ENCODE measurements around the gene ZNF24. TPM values are rescaled to one million over a fixed set of nuclear protein-coding genes. Genes with fewer than 3 reads are reported as not detected.

ZNF24 gene
- total RNA-seq, 1 donor from 2014 or later: 11.5 TPM

- Histone ChIP-seq H3K36me3 (no peaks in the 10 kb centered on the region), H3K27me3 (no peaks in the 10 kb centered on the region), H3K4me3 (no peak overlapping the region), H3K4me1 (no peaks in the 10 kb centered on the region), H3K27ac (no peak overlapping the region), H3K9me3 (peaks cover 0 to 5% of the 10 kb centered on the region in 2 donors)
- DNase-seq (ENCODE audit: low spot score in 2 of 2): no peak
- TF ChIP-seq CTCF (IDR thresholded peaks at IDR 0.05): no peak
- intact Hi-C loops (cut with DNase I): no loop called here
These were observed 8.6 kb upstream of the ZNF24 start for GRCh38 chr18:35352778-35353177.

- Histone ChIP-seq H3K36me3 (no peaks in the 10 kb centered on the region), H3K9me3 (peaks cover 0 to 5% of the 10 kb centered on the region in 2 donors), H3K27me3 (no peaks in the 10 kb centered on the region), H3K27ac (no peak overlapping the region), H3K4me1 (no peaks in the 10 kb centered on the region), H3K4me3 (no peak overlapping the region)
- no peak for DNase-seq (ENCODE audit: low spot score in 2 of 2)
- TF ChIP-seq CTCF (IDR thresholded peaks at IDR 0.05): no peak
- intact Hi-C loops (cut with DNase I): no loop called here
These were observed 8.1 kb upstream of the ZNF24 start for GRCh38 chr18:35352283-35352682.

GRCh38 chr18:35348001-35348400 lies 3.8 kb upstream of the ZNF24 start:
- no peaks in the 10 kb centered on the region for H3K27me3 ChIP-seq
- H3K27ac ChIP-seq: no peak overlapping the region
- no peak overlapping the region for H3K4me3 ChIP-seq
- TF ChIP-seq CTCF (IDR thresholded peaks at IDR 0.05): no peak
- no peaks in the 10 kb centered on the region for H3K36me3 ChIP-seq
- DNase-seq (ENCODE audit: low spot score in 2 of 2): no peak
- intact Hi-C loops (cut with DNase I): no loop called here
- H3K4me1 ChIP-seq: peaks cover 9 to 10% of the 10 kb centered on the region in 2 donors
- H3K9me3 ChIP-seq: peaks cover 0 to 5% of the 10 kb centered on the region in 2 donors

- TF ChIP-seq CTCF (IDR thresholded peaks at IDR 0.05): no peak
These were observed 1.7 kb upstream of the ZNF24 start for GRCh38 chr18:35345950-35346349.

GRCh38 chr18:35345460-35345921 lies 1.3 kb upstream of the ZNF24 start:
- TF ChIP-seq CTCF (IDR thresholded peaks at IDR 0.05): no peak
- peak overlapping the region in 1 of 2 donors; percentile 70 for H3K4me3 ChIP-seq
- peaks cover 10 to 17% of the 10 kb centered on the region in 2 donors for H3K4me1 ChIP-seq

More at GRCh38 chr18:35345950-35346349, 1.7 kb upstream of the ZNF24 start:
- H3K27me3 ChIP-seq: no peaks in the 10 kb centered on the region
- H3K4me3 ChIP-seq: no peak overlapping the region
- H3K27ac ChIP-seq: peak overlapping the region; percentile 93 to 100
- H3K4me1 ChIP-seq: peaks cover 10 to 17% of the 10 kb centered on the region in 2 donors
- intact Hi-C loops (cut with DNase I): loop anchor here (2.0 kb wide), 1 partner anchor 79 kb away; no protein-coding TSS in a partner anchor
- H3K9me3 ChIP-seq: no peaks in the 10 kb centered on the region
- no peak for DNase-seq (ENCODE audit: low spot score in 2 of 2)
- peaks cover 0 to 3% of the 10 kb centered on the region in 2 donors for H3K36me3 ChIP-seq

More at GRCh38 chr18:35345460-35345921, 1.3 kb upstream of the ZNF24 start:
- DNase-seq (ENCODE audit: low spot score in 2 of 2): no peak
- no peaks in the 10 kb centered on the region for H3K27me3 ChIP-seq
- no peaks in the 10 kb centered on the region for H3K9me3 ChIP-seq
- peaks cover 0 to 3% of the 10 kb centered on the region in 2 donors for H3K36me3 ChIP-seq
- intact Hi-C loops (cut with DNase I): loop anchor here (2.0 kb wide), 1 partner anchor 79 kb away; no protein-coding TSS in a partner anchor
- peak overlapping the region; percentile 93 to 100 for H3K27ac ChIP-seq
